ENCODE data around the gene MAST4.

GRCh38 chr5:66821688-66822429, 225.7 kb downstream of the MAST4 start:
- TF ChIP-seq CTCF (IDR thresholded peaks at IDR 0.05; ENCODE audit: low read depth, low read length, poor library complexity, severe bottlenecking) (no peak), EZH2phosphoT487 (IDR thresholded peaks at IDR 0.05; ENCODE audit: borderline replicate concordance, low read length) (no peak)

Data from DOHH2 (cell line).